ENCODE results near the gene SRPX2.

Gene SRPX2

GRCh38 chrX:100643956-100644860 lies at the start of gene SRPX2:
SRPX2 (plus strand) TSS chrX:100644199; CDS start chrX:100646323, 2,124 bp downstream.
- DNase-seq (ENCODE audit: low spot score): no peak

GRCh38 chrX:100596601-100597000 lies 47.4 kb upstream of the SRPX2 start:
- no peak for DNase-seq (ENCODE audit: low spot score)

GRCh38 chrX:100599456-100599855 lies 44.5 kb upstream of the SRPX2 start:
- DNase-seq (ENCODE audit: low spot score): no peak

- no peak for DNase-seq (ENCODE audit: low spot score)
Observed at GRCh38 chrX:100600340-100600739, 43.7 kb upstream of the SRPX2 start.

GRCh38 chrX:100600758-100601157 lies 43.2 kb upstream of the SRPX2 start:
- DNase-seq (ENCODE audit: low spot score): no peak

GRCh38 chrX:100606753-100607152 lies 37.2 kb upstream of the SRPX2 start:
- no peak for DNase-seq (ENCODE audit: low spot score)

- no peak for DNase-seq (ENCODE audit: low spot score)
Observed at GRCh38 chrX:100609591-100609990, 34.4 kb upstream of the SRPX2 start.

- DNase-seq (ENCODE audit: low spot score): no peak
Observed at GRCh38 chrX:100611951-100612350, 32.0 kb upstream of the SRPX2 start.

- no peak for DNase-seq (ENCODE audit: low spot score)
Observed at GRCh38 chrX:100615005-100615404, 29.0 kb upstream of the SRPX2 start.

GRCh38 chrX:100623001-100623400 lies 21.0 kb upstream of the SRPX2 start:
- DNase-seq (ENCODE audit: low spot score): no peak

GRCh38 chrX:100625985-100626491 lies 18.0 kb upstream of the SRPX2 start:
- no peak for DNase-seq (ENCODE audit: low spot score)

- no peak for DNase-seq (ENCODE audit: low spot score)
Observed at GRCh38 chrX:100635040-100635439, 9.0 kb upstream of the SRPX2 start.

- DNase-seq (ENCODE audit: low spot score): no peak
Observed at GRCh38 chrX:100635989-100636320, 8.0 kb upstream of the SRPX2 start.

- DNase-seq (ENCODE audit: low spot score): peak; percentile 56
Observed at GRCh38 chrX:100636321-100636991, 7.5 kb upstream of the SRPX2 start, which contains the start of gene TSPAN6. TSPAN6 (minus strand) TSS chrX:100636806; CDS start chrX:100636694, 112 bp downstream.

- DNase-seq (ENCODE audit: low spot score): no peak
Observed at GRCh38 chrX:100642290-100642689, 1.7 kb upstream of the SRPX2 start.

GRCh38 chrX:100643212-100643611 lies 787 bp upstream of the SRPX2 start:
- no peak for DNase-seq (ENCODE audit: low spot score)

- no peak for DNase-seq (ENCODE audit: low spot score)
Observed at GRCh38 chrX:100645106-100645505, 1.1 kb downstream of the SRPX2 start.

- DNase-seq (ENCODE audit: low spot score): no peak
Observed at GRCh38 chrX:100647095-100647494, 3.1 kb downstream of the SRPX2 start.

GRCh38 chrX:100647739-100648138 lies 3.7 kb downstream of the SRPX2 start:
- DNase-seq (ENCODE audit: low spot score): no peak

- DNase-seq (ENCODE audit: low spot score): no peak
Observed at GRCh38 chrX:100648458-100649417, 4.7 kb downstream of the SRPX2 start.

GRCh38 chrX:100649550-100650356 lies 5.8 kb downstream of the SRPX2 start:
- DNase-seq (ENCODE audit: low spot score): no peak
